Erythroblast (primary cell): Measurements from ENCODE around the gene GLI3.

Source experiments
- GATA1 ChIP-seq: IDR thresholded peaks from 2 replicates; pipeline ENCODE4 v1.6.1; 2011; ENCODE audit warnings: low read depth, mild to moderate bottlenecking, control low read depth, low read length, moderate library complexity
- POLR2A ChIP-seq: IDR thresholded peaks from 2 replicates; pipeline ENCODE4 v1.6.1; 2011; ENCODE audit warnings: mild to moderate bottlenecking, low read length

DNA sequence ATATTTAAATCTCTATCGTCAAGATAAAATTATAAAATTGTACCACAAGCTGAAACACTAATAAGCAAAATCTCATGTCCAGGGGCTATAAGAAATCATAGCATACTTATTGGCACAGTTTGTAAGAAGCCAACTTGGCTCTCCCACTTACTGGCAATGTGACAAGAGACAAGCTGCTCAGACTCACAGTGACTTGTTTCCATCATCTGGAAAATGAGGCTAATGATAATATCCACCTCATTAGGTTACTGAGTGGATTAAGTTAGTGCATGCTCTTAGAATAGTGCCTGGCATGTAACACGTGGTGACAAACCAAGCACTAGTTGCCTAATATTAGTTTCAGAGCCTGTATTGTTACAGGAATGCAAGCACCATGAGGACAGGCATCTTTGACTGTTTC lies 234.4 kb downstream of the GLI3 start:
- no peak for TF ChIP-seq POLR2A
- no peak for TF ChIP-seq GATA1
